HepG2 (cell line): ENCODE data around the gene MTA1.

Experiments
- ETV6 ChIP-seq: sonication (generic); formaldehyde crosslinking; conservative IDR thresholded peaks from 2 replicates; pipeline ENCODE4 v1.4.0; 2020; ENCODE audit warnings: missing genetic modification reagents
- EZH2 ChIP-seq: conservative IDR thresholded peaks from 2 replicates; pipeline ENCODE4 v1.6.1; 2012; ENCODE audit warnings: mild to moderate bottlenecking, low read depth, low read length, moderate library complexity
- NFYB ChIP-seq: sonication (generic); formaldehyde crosslinking; IDR thresholded peaks from 2 replicates; pipeline ENCODE4 v1.4.0; 2020; ENCODE audit warnings: missing genetic modification reagents
- POLR2G ChIP-seq: fragments of 200-400 bp; formaldehyde crosslinking; IDR thresholded peaks from 2 replicates; pipeline ENCODE4 v1.6.1; 2018; ENCODE audit warnings: mild to moderate bottlenecking, low read depth, low read length, moderate library complexity
- SMAD1 ChIP-seq: sonication (generic); formaldehyde crosslinking; IDR thresholded peaks from 2 replicates; pipeline ENCODE4 v1.4.0; 2020; ENCODE audit warnings: missing genetic modification reagents, low read depth, mild to moderate bottlenecking, borderline replicate concordance
- ZEB1 ChIP-seq: IDR thresholded peaks from 2 replicates; pipeline ENCODE4 v1.6.1; 2012; ENCODE audit warnings: mild to moderate bottlenecking, low read depth, inconsistent platforms; ENCODE audit not compliant: insufficient replicate concordance
- ZNF10 ChIP-seq: sonication (generic); formaldehyde crosslinking; IDR thresholded peaks from 2 replicates; pipeline ENCODE4 v1.4.0; 2020; ENCODE audit warnings: mild to moderate bottlenecking, low read depth, missing genetic modification reagents, borderline replicate concordance
- ZNF33B ChIP-seq: sonication (generic); formaldehyde crosslinking; IDR thresholded peaks from 2 replicates; pipeline ENCODE4 v1.5.1; 2020; ENCODE audit warnings: mild to moderate bottlenecking, missing genetic modification reagents
- TF ChIP-seq, protein P1 (sequence below), 2 experiments: IDR thresholded peaks; 2 replicates each; pipeline ENCODE4 v1.6.1; 2011 to 2012; ENCODE audit warnings: low read length in 2 of 2, borderline replicate concordance in 1 of 2, low read depth in 1 of 2, mild to moderate bottlenecking in 1 of 2, moderate library complexity in 1 of 2

DNA sequence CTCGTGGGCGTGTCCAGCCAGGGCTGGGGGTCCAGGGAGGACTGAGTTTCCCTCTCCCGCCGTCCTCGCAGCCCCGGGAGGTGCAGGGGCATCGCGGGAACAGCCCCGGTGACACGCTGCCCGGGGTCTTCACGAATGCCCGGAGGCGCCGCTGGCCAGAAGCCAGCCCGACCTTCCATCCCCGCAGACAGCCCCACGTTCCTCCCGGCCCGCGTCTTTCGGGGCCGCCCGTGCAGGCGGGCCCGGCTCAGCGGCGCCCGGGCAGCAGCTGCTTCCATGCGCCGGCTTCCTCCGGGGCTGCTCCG is 70.6 kb downstream of the MTA1 start:
- TF ChIP-seq ZNF33B (CRISPR knock-in tag) (no peak), ZNF10 (no peak), SMAD1 (CRISPR knock-in tag) (no peak), ZEB1 (no peak), EZH2 (no peak), ETV6 (CRISPR knock-in tag) (no peak), POLR2G (peak; percentile 3; the same call in 1 of the 2 replicates), NFYB (no peak)
- TF ChIP-seq, protein P1, sequence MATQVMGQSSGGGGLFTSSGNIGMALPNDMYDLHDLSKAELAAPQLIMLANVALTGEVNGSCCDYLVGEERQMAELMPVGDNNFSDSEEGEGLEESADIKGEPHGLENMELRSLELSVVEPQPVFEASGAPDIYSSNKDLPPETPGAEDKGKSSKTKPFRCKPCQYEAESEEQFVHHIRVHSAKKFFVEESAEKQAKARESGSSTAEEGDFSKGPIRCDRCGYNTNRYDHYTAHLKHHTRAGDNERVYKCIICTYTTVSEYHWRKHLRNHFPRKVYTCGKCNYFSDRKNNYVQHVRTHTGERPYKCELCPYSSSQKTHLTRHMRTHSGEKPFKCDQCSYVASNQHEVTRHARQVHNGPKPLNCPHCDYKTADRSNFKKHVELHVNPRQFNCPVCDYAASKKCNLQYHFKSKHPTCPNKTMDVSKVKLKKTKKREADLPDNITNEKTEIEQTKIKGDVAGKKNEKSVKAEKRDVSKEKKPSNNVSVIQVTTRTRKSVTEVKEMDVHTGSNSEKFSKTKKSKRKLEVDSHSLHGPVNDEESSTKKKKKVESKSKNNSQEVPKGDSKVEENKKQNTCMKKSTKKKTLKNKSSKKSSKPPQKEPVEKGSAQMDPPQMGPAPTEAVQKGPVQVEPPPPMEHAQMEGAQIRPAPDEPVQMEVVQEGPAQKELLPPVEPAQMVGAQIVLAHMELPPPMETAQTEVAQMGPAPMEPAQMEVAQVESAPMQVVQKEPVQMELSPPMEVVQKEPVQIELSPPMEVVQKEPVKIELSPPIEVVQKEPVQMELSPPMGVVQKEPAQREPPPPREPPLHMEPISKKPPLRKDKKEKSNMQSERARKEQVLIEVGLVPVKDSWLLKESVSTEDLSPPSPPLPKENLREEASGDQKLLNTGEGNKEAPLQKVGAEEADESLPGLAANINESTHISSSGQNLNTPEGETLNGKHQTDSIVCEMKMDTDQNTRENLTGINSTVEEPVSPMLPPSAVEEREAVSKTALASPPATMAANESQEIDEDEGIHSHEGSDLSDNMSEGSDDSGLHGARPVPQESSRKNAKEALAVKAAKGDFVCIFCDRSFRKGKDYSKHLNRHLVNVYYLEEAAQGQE (IDR thresholded peaks at IDR 0.05; ENCODE audit: borderline replicate concordance in 1 of 2, low read depth in 1 of 2, low read length in 2 of 2), result no peak
